Activated T-cell treated with anti-CD3 and anti-CD28 coated beads, Interleukin-2, amount 50 U/mL, for 4 hours (primary cell): Measurements from ENCODE around the gene PDCD6IP. TPM values are rescaled to one million over a fixed set of nuclear protein-coding genes. Genes with fewer than 3 reads are reported as not detected.
"Not testable (repeated sequence)": the region's sequence is repeated elsewhere in the genome, so short reads cannot be mapped to it uniquely, and the experiment has no call there.

Source experiments
- ATAC-seq, 2 donors: fragments of 200-7000 bp; cut with Tn5 transposase; one replicate each; pipeline ENCODE4 v1.10.0; 2021
- DNase-seq: peaks from one replicate; pipeline ENCODE4 v3.0.0-alpha.2; 2020
- H3K27me3 Mint-ChIP-seq: one replicate; pipeline ENCODE4 v1.8.0; 2021; ENCODE audit warnings: low read depth, mixed read lengths
- H3K36me3 Mint-ChIP-seq: one replicate; pipeline ENCODE4 v1.8.0; 2022; ENCODE audit warnings: mixed read lengths; ENCODE audit not compliant: insufficient read depth
- H3K4me1 Mint-ChIP-seq: one replicate; pipeline ENCODE4 v1.8.0; 2021; ENCODE audit warnings: low read depth, mixed read lengths
- H3K4me3 Mint-ChIP-seq: one replicate; pipeline ENCODE4 v1.8.0; 2021; ENCODE audit warnings: mild to moderate bottlenecking, moderate library complexity, mixed read lengths
- H3K9me3 Mint-ChIP-seq: one replicate; pipeline ENCODE4 v1.8.0; 2021; ENCODE audit warnings: mixed read lengths
- total RNA-seq, 3 donors: library from RNA; stranded (reverse); gene quantifications; one replicate each; pipeline ENCODE4 v1.2.1, GENCODE V29; 2021

PDCD6IP gene
- total RNA-seq, 3 donors from 2014 or later, result 167 to 177 (median 172) TPM

GRCh38 chr3:33810545-33810944 is 12.1 kb downstream of the PDCD6IP start:
- ATAC-seq (no peak), DNase-seq (no peak)
- Mint-ChIP-seq H3K4me3 (no peak overlapping the region), H3K27me3 (no peaks in the 10 kb centered on the region), H3K36me3 (peaks cover 24% of the 10 kb centered on the region), H3K4me1 (peaks cover 57% of the 10 kb centered on the region), H3K9me3 (no peaks in the 10 kb centered on the region)

DNA sequence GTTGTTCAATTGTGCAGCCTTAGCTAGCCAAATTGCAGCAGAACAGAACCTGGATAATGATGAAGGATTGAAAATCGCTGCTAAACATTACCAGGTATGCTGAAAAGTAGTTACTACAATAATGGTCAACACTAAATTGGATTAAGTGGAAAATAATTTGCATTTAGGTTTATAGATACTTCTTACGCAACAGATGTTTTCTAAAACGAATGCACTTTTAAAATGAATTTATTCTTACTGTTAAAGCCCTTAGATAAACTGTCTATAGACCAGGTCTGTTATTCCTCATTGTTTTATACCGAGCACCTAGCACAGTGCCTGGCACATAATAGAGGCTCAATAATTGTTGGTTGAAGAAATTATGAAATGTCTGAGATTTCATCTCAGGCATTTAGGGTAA is 23.6 kb downstream of the PDCD6IP start:
- Mint-ChIP-seq H3K4me1 (peaks cover 4% of the 10 kb centered on the region), H3K9me3 (no peaks in the 10 kb centered on the region), H3K27me3 (no peaks in the 10 kb centered on the region), H3K4me3 (no peak overlapping the region), H3K36me3 (peaks cover 33% of the 10 kb centered on the region)
- DNase-seq (no peak), ATAC-seq (no peak)

GRCh38 chr3:33823821-33824220 is 25.4 kb downstream of the PDCD6IP start:
- no peaks in the 10 kb centered on the region for H3K27me3 Mint-ChIP-seq
- peaks cover 43% of the 10 kb centered on the region for H3K36me3 Mint-ChIP-seq
- H3K9me3 Mint-ChIP-seq, result no peaks in the 10 kb centered on the region
- no peak for DNase-seq
- no peak for ATAC-seq
- peaks cover 4% of the 10 kb centered on the region for H3K4me1 Mint-ChIP-seq
- no peak overlapping the region for H3K4me3 Mint-ChIP-seq

GRCh38 chr3:33825111-33825510 is 26.7 kb downstream of the PDCD6IP start:
- ATAC-seq (no peak), DNase-seq (no peak)
- H3K36me3 Mint-ChIP-seq, result peaks cover 41% of the 10 kb centered on the region
- H3K9me3 Mint-ChIP-seq, result no peaks in the 10 kb centered on the region
- H3K27me3 Mint-ChIP-seq, result no peaks in the 10 kb centered on the region
- no peaks in the 10 kb centered on the region for H3K4me1 Mint-ChIP-seq
- no peak overlapping the region for H3K4me3 Mint-ChIP-seq

- no peak for ATAC-seq
- Mint-ChIP-seq H3K9me3 (no peaks in the 10 kb centered on the region), H3K36me3 (peaks cover 44% of the 10 kb centered on the region), H3K4me3 (no peak overlapping the region), H3K27me3 (no peaks in the 10 kb centered on the region), H3K4me1 (peaks cover 3% of the 10 kb centered on the region)
- DNase-seq, result no peak
Measured at GRCh38 chr3:33826206-33826605, 27.8 kb downstream of the PDCD6IP start.

GRCh38 chr3:33826688-33827087 is 28.3 kb downstream of the PDCD6IP start:
- DNase-seq, result no peak
- Mint-ChIP-seq H3K36me3 (peaks cover 40% of the 10 kb centered on the region), H3K27me3 (no peaks in the 10 kb centered on the region), H3K4me3 (no peak overlapping the region), H3K9me3 (no peaks in the 10 kb centered on the region), H3K4me1 (peaks cover 5% of the 10 kb centered on the region)
- ATAC-seq, result no peak

- peaks cover 46% of the 10 kb centered on the region for H3K36me3 Mint-ChIP-seq
- H3K9me3 Mint-ChIP-seq, result no peaks in the 10 kb centered on the region
- peaks cover 22% of the 10 kb centered on the region for H3K4me1 Mint-ChIP-seq
- ATAC-seq (no peak), DNase-seq (no peak)
- no peak overlapping the region for H3K4me3 Mint-ChIP-seq
- H3K27me3 Mint-ChIP-seq, result no peaks in the 10 kb centered on the region
Measured at GRCh38 chr3:33829720-33830119, 31.3 kb downstream of the PDCD6IP start.

DNA sequence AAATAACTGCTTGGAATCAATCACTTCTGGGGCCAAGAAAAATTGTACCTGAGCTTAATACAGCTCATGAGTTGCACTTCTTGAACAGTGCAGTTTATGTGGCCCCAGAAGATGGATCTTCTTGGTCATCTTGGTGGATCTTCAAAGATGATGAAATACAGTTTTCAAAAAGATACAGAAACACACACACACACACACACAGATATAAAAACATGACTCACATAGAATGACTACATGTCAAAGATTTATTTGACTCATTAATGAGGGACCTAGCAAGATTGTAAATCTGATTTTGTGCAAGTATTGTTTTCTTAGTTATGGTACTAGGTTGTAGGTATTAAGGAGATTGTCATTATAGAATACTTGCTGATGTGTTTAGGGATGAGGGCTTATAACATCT is 32.6 kb downstream of the PDCD6IP start:
- no peak for DNase-seq
- peak; percentile 66 to 81 for ATAC-seq
- Mint-ChIP-seq H3K4me1 (peaks cover 22% of the 10 kb centered on the region), H3K9me3 (no peaks in the 10 kb centered on the region), H3K27me3 (no peaks in the 10 kb centered on the region), H3K36me3 (peaks cover 49% of the 10 kb centered on the region), H3K4me3 (no peak overlapping the region)

DNA sequence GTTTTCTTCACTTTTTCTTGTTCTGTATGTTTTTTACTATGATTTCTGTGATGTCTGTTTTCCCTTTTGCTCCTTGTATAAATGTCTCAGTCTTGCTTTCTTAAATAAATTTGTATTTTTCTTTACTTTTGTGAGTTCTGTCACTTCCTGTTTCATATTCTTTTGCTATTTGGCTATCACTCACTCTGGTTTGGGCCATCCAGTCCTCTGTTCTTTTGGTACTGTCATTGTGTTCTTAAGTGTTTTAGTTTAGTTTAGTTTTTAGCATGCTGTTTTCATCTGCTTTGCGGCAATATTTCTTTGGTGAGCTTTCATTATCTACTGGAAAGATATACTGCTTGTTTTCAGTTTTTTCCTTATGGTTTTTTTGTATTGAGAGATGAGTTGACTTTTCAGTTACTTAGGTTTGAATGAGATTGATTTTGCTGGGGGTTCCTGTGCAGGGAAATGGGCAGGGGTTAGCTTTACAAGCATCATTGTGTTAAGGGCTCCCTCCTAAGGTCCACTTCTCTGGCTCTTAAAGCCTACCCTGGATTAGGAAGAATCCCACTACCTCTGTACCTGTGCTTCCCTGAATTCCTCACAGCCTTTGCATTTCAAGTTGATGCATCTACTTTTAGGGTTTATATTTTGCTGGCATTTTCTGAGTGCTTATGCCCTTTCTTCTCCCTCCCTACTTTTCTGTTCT is 35.1 kb downstream of the PDCD6IP start:
- Mint-ChIP-seq H3K9me3 (no peaks in the 10 kb centered on the region), H3K36me3 (peaks cover 49% of the 10 kb centered on the region), H3K4me3 (no peak overlapping the region), H3K4me1 (peaks cover 22% of the 10 kb centered on the region), H3K27me3 (no peaks in the 10 kb centered on the region)
- DNase-seq (no peak), ATAC-seq (no peak)

- H3K36me3 Mint-ChIP-seq, result peaks cover 48% of the 10 kb centered on the region
- H3K4me3 Mint-ChIP-seq, result no peak overlapping the region
- H3K4me1 Mint-ChIP-seq, result peaks cover 22% of the 10 kb centered on the region
- no peaks in the 10 kb centered on the region for H3K27me3 Mint-ChIP-seq
- DNase-seq (no peak), ATAC-seq (no peak)
- no peaks in the 10 kb centered on the region for H3K9me3 Mint-ChIP-seq
Measured at GRCh38 chr3:33834096-33834453, 35.6 kb downstream of the PDCD6IP start.

GRCh38 chr3:33837182-33837581 is 38.8 kb downstream of the PDCD6IP start:
- not testable (repeated sequence) for H3K4me3 Mint-ChIP-seq, DNase-seq, H3K9me3 Mint-ChIP-seq, ATAC-seq, H3K27me3 Mint-ChIP-seq
- Mint-ChIP-seq H3K36me3 (peaks cover 45% of the 10 kb centered on the region), H3K4me1 (peaks cover 16% of the 10 kb centered on the region)

- Mint-ChIP-seq H3K4me3 (no peak overlapping the region), H3K9me3 (no peaks in the 10 kb centered on the region)
Measured at GRCh38 chr3:33839283-33839682, 40.9 kb downstream of the PDCD6IP start.

DNA sequence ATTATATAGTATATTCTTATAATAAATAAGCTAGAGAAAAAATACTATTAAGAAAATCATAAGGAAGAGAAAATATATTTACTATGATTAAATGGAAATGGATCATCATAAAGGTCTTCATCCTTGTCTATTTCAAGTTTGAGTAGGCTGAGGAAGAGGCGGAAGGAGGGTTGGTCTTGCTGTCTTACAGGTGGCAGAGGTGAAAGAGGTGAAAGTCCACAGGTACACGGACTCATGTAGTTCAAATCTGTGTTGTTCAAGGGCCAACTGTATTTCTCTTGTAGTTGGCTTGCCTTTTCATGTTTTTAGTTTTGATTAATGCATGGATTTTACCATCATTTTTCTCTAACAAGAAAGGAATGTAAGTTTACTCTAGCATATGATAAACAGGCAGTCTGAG is 41.7 kb downstream of the PDCD6IP start:
- Mint-ChIP-seq H3K27me3 (no peaks in the 10 kb centered on the region), H3K4me1 (no peaks in the 10 kb centered on the region), H3K4me3 (no peak overlapping the region), H3K36me3 (peaks cover 37% of the 10 kb centered on the region), H3K9me3 (no peaks in the 10 kb centered on the region)
- DNase-seq (no peak), ATAC-seq (no peak)

More at GRCh38 chr3:33839283-33839682, 40.9 kb downstream of the PDCD6IP start:
- ATAC-seq, result no peak
- Mint-ChIP-seq H3K4me1 (no peaks in the 10 kb centered on the region), H3K27me3 (no peaks in the 10 kb centered on the region), H3K36me3 (peaks cover 39% of the 10 kb centered on the region)
- no peak for DNase-seq

DNA sequence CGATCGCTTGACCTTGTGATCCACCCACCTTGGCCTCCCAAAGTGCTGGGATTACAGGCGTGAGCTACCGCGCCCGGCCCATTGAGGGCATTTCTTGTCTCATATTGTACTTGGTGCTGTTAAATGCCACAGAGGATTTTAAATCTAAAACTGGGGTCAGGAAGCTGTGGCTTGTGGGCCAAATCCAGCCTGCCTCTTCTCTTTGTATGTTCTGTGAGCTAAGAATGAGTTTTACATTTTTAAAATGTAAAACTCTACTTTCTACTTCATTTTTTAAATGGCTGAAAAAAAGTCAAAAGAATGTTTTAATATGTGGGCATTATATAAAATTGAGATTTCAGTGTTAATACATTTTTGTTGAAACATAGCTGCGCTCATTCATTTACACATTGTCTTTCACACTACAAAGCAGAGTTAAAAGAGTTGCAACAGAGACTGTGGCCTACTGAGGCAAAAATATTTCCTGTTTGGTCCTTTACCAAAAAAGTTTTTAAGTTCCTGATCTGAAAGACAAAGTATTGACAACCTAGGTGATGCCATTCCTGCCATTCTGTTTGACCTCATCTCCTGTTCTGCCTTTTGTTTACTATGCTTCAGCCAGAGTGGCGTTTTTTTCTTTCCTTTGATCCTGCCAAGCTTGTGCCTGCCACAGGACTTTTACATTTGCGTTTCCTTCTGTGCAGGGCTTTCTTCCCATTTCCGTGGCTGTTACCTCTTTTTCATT is 50.4 kb downstream of the PDCD6IP start:
- Mint-ChIP-seq H3K4me3 (peak overlapping the region; percentile 19), H3K27me3 (no peaks in the 10 kb centered on the region), H3K9me3 (no peaks in the 10 kb centered on the region), H3K36me3 (peaks cover 32% of the 10 kb centered on the region), H3K4me1 (peaks cover 43% of the 10 kb centered on the region)
- ATAC-seq (no peak), DNase-seq (no peak)

DNA sequence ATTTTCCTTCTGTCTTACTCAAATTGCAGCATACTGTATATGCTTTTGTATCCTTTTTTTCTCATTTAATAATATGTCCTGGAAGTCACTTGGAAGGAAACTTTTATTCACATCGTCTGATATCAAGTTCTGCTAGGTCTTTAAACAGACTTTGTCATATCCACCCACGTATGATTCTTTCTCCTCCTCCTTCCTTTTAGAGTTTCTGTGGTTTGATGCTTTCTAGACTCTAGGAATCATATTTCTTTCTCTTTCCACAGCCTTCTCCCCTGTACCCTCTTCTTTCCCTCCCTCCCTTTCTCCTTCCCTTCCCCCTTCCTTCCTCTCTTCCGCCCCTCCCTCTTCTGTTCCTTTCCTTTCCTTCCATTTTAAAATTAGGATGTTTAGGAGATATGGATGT is 52.2 kb downstream of the PDCD6IP start:
- not testable (repeated sequence) for H3K27me3 Mint-ChIP-seq, H3K4me3 Mint-ChIP-seq, H3K9me3 Mint-ChIP-seq, DNase-seq
- peak; percentile 75 to 76 for ATAC-seq
- peaks cover 57% of the 10 kb centered on the region for H3K4me1 Mint-ChIP-seq
- peaks cover 45% of the 10 kb centered on the region for H3K36me3 Mint-ChIP-seq
